ENCODE data around the gene CARD18.

- TF ChIP-seq CTCF (IDR thresholded peaks at IDR 0.05): no peak
- TF ChIP-seq POLR2A (IDR thresholded peaks at IDR 0.05): no peak
- TF ChIP-seq POLR2AphosphoS5 (IDR thresholded peaks at IDR 0.05): no peak
These were observed 17.2 kb upstream of the CARD18 start for GRCh38 chr11:105156720-105157119.
